Measurements from ENCODE around the gene FGF12.

The FGF12 gene

GRCh38 chr3:192489579-192489978 is 237.8 kb downstream of the FGF12 start:
- no peak for DNase-seq

GRCh38 chr3:192487033-192487432 is 240.3 kb downstream of the FGF12 start:
- no peak for DNase-seq

GRCh38 chr3:192482809-192483208 is 244.5 kb downstream of the FGF12 start:
- DNase-seq: no peak

- DNase-seq: no peak
Measured at GRCh38 chr3:192482391-192482790, 244.9 kb downstream of the FGF12 start.

GRCh38 chr3:192481638-192482037 is 245.7 kb downstream of the FGF12 start:
- no peak for DNase-seq

- peak; percentile 51 for DNase-seq
Measured at GRCh38 chr3:192467230-192468140, 259.9 kb downstream of the FGF12 start.

GRCh38 chr3:192449036-192449435 is 278.3 kb downstream of the FGF12 start:
- no peak for DNase-seq

- peak; percentile 32 for DNase-seq
Measured at GRCh38 chr3:192445770-192446644, 281.3 kb downstream of the FGF12 start.

- no peak for DNase-seq
Measured at GRCh38 chr3:192444791-192445106, 282.6 kb downstream of the FGF12 start.

- peak; percentile 50 for DNase-seq
Measured at GRCh38 chr3:192444096-192444790, 283.1 kb downstream of the FGF12 start.

- DNase-seq: no peak
Measured at GRCh38 chr3:192435241-192435640, 292.1 kb downstream of the FGF12 start.

- DNase-seq: no peak
Measured at GRCh38 chr3:192434186-192434585, 293.2 kb downstream of the FGF12 start.

GRCh38 chr3:192433704-192434103 is 293.6 kb downstream of the FGF12 start:
- no peak for DNase-seq

- DNase-seq: peak; percentile 48
Measured at GRCh38 chr3:192422997-192423342, 304.4 kb downstream of the FGF12 start.

GRCh38 chr3:192422321-192422996 is 304.9 kb downstream of the FGF12 start:
- DNase-seq: no peak

- DNase-seq: no peak
Measured at GRCh38 chr3:192419312-192419711, 308.0 kb downstream of the FGF12 start.

- no peak for DNase-seq
Measured at GRCh38 chr3:192417559-192418055, 309.7 kb downstream of the FGF12 start.

- no peak for DNase-seq
Measured at GRCh38 chr3:192417017-192417416, 310.3 kb downstream of the FGF12 start.

GRCh38 chr3:192413461-192413860 is 313.9 kb downstream of the FGF12 start:
- no peak for DNase-seq

- DNase-seq: no peak
Measured at GRCh38 chr3:192410684-192410960, 316.7 kb downstream of the FGF12 start.

- peak; percentile 11 for DNase-seq
Measured at GRCh38 chr3:192409838-192410683, 317.3 kb downstream of the FGF12 start.
